NCI-H2227 (cell line): Measurements from ENCODE around the gene POTEB.
"Not testable (repeated sequence)": the region's sequence is repeated elsewhere in the genome, so short reads cannot be mapped to it uniquely, and the experiment has no call there.

Source experiments
- DNase-seq: peaks from one replicate; lab custom pipeline; 2025; ENCODE audit not compliant: unreplicated experiment; lab: John Stamatoyannopoulos, UW

POTEB gene

GRCh38 chr15:21877635-21878034 lies at the start of gene POTEB:
Gene POTEB (minus strand): TSS chr15:21877735. CDS start chr15:21877246, 489 bp downstream.
- not testable (repeated sequence) for DNase-seq

DNA sequence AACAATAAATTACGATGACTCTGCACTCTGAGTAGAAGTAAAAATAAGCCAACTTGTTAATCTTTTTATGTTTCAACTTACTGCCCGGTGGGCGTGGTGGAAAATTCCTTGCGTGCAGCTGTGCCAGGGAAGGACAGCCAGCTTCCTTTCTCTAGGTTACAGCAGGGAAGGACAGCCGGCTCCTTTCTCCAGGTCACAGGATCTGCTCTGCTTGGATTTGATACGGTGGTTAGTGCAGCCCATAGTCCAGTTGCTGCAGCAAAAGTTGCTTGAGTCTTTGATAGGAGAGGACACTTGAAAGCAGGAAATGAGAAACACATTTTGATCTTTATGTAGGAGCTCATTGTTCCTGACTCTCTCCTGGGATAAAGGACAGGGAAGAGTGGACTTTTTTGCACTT lies 13.4 kb upstream of the POTEB start:
- not testable (repeated sequence) for DNase-seq

GRCh38 chr15:21889542-21889941 lies 12.0 kb upstream of the POTEB start:
- DNase-seq, result not testable (repeated sequence)

GRCh38 chr15:21838831-21839230 lies 38.7 kb downstream of the POTEB start:
- not testable (repeated sequence) for DNase-seq
